Measurements from ENCODE around the gene CST2.

Gene CST2

GRCh38 chr20:23857962-23858595 lies 31.6 kb upstream of the CST2 start:
- no peaks in the 10 kb centered on the region for H3K27me3 ChIP-seq (ENCODE audit: insufficient read depth, poor library complexity, severe bottlenecking)
- no peak for TF ChIP-seq GABPA (IDR thresholded peaks at IDR 0.05; ENCODE audit: low read depth)
- TF ChIP-seq SPI1 (IDR thresholded peaks at IDR 0.05; ENCODE audit: borderline replicate concordance, low read depth), result no peak
- no peak for TF ChIP-seq REST (IDR thresholded peaks at IDR 0.05; ENCODE audit: insufficient replicate concordance, low read depth)
- TF ChIP-seq CTCF (IDR thresholded peaks at IDR 0.05; ENCODE audit: insufficient read depth, low read length), result no peak
- TF ChIP-seq POLR2AphosphoS5 (IDR thresholded peaks at IDR 0.05; ENCODE audit: low read depth), result no peak
- H3K4me3 ChIP-seq (replicated peaks; ENCODE audit: insufficient read depth, low read length), result no peak overlapping the region
- no peak overlapping the region for H3K27ac ChIP-seq (replicated peaks)
- no peak for DNase-seq (ENCODE audit: low read depth in 1 of 2, low spot score in 1 of 2)

- TF ChIP-seq GABPA (IDR thresholded peaks at IDR 0.05; ENCODE audit: low read depth), result no peak
- no peak for TF ChIP-seq SPI1 (IDR thresholded peaks at IDR 0.05; ENCODE audit: borderline replicate concordance, low read depth)
- no peak for TF ChIP-seq POLR2AphosphoS5 (IDR thresholded peaks at IDR 0.05; ENCODE audit: low read depth)
- no peak for TF ChIP-seq CTCF (IDR thresholded peaks at IDR 0.05; ENCODE audit: insufficient read depth, low read length)
- TF ChIP-seq REST (IDR thresholded peaks at IDR 0.05; ENCODE audit: insufficient replicate concordance, low read depth), result no peak
- H3K27me3 ChIP-seq (ENCODE audit: insufficient read depth, poor library complexity, severe bottlenecking), result no peaks in the 10 kb centered on the region
- no peak overlapping the region for H3K27ac ChIP-seq (replicated peaks)
- no peak overlapping the region for H3K4me3 ChIP-seq (replicated peaks; ENCODE audit: insufficient read depth, low read length)
- no peak for DNase-seq (ENCODE audit: low read depth in 1 of 2, low spot score in 1 of 2)
These were observed 30.2 kb upstream of the CST2 start for GRCh38 chr20:23856736-23857135.

- no peak overlapping the region for H3K4me3 ChIP-seq (replicated peaks; ENCODE audit: insufficient read depth, low read length)
- no peaks in the 10 kb centered on the region for H3K27me3 ChIP-seq (ENCODE audit: insufficient read depth, poor library complexity, severe bottlenecking)
- no peak for DNase-seq (ENCODE audit: low read depth in 1 of 2, low spot score in 1 of 2)
- TF ChIP-seq POLR2AphosphoS5 (IDR thresholded peaks at IDR 0.05; ENCODE audit: low read depth), result no peak
- no peak for TF ChIP-seq REST (IDR thresholded peaks at IDR 0.05; ENCODE audit: insufficient replicate concordance, low read depth)
- TF ChIP-seq GABPA (IDR thresholded peaks at IDR 0.05; ENCODE audit: low read depth), result no peak
- TF ChIP-seq CTCF (IDR thresholded peaks at IDR 0.05; ENCODE audit: insufficient read depth, low read length), result no peak
- TF ChIP-seq SPI1 (IDR thresholded peaks at IDR 0.05; ENCODE audit: borderline replicate concordance, low read depth), result no peak
- H3K27ac ChIP-seq (replicated peaks), result no peak overlapping the region
These were observed 29.7 kb upstream of the CST2 start for GRCh38 chr20:23856226-23856625.
